ENCODE results near the gene C19orf47. TPM values are rescaled to one million over a fixed set of nuclear protein-coding genes. Genes with fewer than 3 reads are reported as not detected.
A peak's percentile ranks its signal among the peaks of the same experiment; 100 is the strongest.

Gene C19orf47
- total RNA-seq, 1 experiment from 2014 or later: 14.9 TPM

DNA sequence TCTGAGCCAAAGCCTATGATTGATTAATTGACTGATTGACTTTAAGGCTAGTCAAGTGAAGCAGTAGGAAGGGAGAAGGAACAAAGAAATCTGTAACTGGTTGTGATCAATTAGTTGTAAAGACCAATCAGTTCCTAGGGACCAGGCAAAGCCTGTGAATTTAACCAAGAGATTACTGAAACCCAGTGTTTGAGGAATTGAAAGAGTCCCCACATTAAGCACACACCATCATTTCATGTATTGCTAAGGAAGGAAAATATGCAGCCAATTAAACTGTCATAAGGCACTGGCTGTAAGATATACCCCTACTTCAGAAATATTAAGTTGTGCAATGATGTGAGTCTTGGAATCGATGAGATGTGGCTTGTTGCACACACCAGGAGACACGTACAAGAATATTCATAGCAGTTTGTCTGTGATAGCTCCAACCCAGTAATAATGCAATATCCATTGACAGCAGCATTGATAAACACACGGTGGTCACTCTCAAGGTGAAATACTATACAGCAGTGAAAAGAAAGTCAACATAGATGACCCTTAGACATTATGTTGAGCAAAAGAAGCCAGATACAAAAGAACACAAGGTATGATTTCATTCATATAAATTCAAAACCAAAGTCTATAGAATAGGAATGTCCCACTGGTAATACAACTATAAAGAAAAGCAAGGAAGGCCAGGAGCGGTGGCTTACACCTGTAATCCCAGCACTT is 9.0 kb downstream of the C19orf47 start:
- BruUV-seq (replicated peaks): no TSS peak
- TF ChIP-seq, protein P1, sequence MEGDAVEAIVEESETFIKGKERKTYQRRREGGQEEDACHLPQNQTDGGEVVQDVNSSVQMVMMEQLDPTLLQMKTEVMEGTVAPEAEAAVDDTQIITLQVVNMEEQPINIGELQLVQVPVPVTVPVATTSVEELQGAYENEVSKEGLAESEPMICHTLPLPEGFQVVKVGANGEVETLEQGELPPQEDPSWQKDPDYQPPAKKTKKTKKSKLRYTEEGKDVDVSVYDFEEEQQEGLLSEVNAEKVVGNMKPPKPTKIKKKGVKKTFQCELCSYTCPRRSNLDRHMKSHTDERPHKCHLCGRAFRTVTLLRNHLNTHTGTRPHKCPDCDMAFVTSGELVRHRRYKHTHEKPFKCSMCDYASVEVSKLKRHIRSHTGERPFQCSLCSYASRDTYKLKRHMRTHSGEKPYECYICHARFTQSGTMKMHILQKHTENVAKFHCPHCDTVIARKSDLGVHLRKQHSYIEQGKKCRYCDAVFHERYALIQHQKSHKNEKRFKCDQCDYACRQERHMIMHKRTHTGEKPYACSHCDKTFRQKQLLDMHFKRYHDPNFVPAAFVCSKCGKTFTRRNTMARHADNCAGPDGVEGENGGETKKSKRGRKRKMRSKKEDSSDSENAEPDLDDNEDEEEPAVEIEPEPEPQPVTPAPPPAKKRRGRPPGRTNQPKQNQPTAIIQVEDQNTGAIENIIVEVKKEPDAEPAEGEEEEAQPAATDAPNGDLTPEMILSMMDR (IDR thresholded peaks at IDR 0.05; ENCODE audit: unreplicated experiment): no peak
- DNase-seq (ENCODE audit: unreplicated experiment): no peak
- Mint-ChIP-seq H3K27me3 (ENCODE audit: insufficient read depth, unreplicated experiment) (no peaks in the 10 kb centered on the region), H3K27ac (ENCODE audit: low read depth, unreplicated experiment) (peak overlapping the region; percentile 16), H3K4me3 (ENCODE audit: unreplicated experiment) (no peak overlapping the region), H3K9me3 (ENCODE audit: unreplicated experiment) (no peaks in the 10 kb centered on the region), H3K36me3 (ENCODE audit: insufficient read depth, unreplicated experiment) (peaks cover 47% of the 10 kb centered on the region), H3K4me1 (ENCODE audit: insufficient read depth, unreplicated experiment) (peaks cover 25% of the 10 kb centered on the region)
- ChIA-PET CTCF (interaction anchor here (0.6 to 0.7 kb wide), 2 partner anchors 198 to 211 kb away, joined by 3 to 5 read pairs; no protein-coding TSS in a partner anchor), POLR2A (interaction anchor here (0.5 to 1.5 kb wide), 3 partner anchors 9 to 87 kb away, joined by 3 to 4 read pairs (median 4); partner anchors contain the start of genes C19orf47, PLD3 and SERTAD1)
- intact Hi-C loops (cut with micrococcal nuclease): no loop called here

DNA sequence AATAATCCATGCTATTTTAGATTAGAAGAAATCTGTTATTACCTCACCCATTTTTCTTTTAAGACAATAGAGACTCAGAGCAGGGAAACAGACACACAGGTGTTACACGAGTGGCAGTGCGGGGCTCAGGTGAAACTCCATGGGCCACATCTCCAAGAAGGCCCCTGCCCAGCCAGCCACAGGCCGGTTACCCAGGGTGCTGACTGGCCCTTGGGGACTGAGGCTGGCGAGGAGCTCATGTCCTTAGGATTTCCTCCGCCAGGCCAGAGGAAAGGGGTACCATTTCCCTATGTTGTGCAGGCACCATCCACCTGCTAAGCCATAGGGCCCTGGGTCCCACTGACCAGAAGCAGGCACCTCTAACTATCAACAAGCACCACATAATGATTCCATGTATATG is 10.6 kb downstream of the C19orf47 start:
- H3K27me3 Mint-ChIP-seq (ENCODE audit: insufficient read depth, unreplicated experiment): no peaks in the 10 kb centered on the region
- intact Hi-C loops (cut with micrococcal nuclease): no loop called here
- peaks cover 58% of the 10 kb centered on the region for H3K36me3 Mint-ChIP-seq (ENCODE audit: insufficient read depth, unreplicated experiment)
- POLR2A ChIA-PET: interaction anchor here (0.6 to 1.5 kb wide), 3 partner anchors 10 to 128 kb away, joined by 3 read pairs; partner anchors contain the start of genes BLVRB, C19orf47 and PLD3
- H3K9me3 Mint-ChIP-seq (ENCODE audit: unreplicated experiment): no peaks in the 10 kb centered on the region
- no peak overlapping the region for H3K4me3 Mint-ChIP-seq (ENCODE audit: unreplicated experiment)
- peaks cover 12% of the 10 kb centered on the region for H3K4me1 Mint-ChIP-seq (ENCODE audit: insufficient read depth, unreplicated experiment)
- TF ChIP-seq, protein P1 (IDR thresholded peaks at IDR 0.05; ENCODE audit: unreplicated experiment): no peak
- no peak for DNase-seq (ENCODE audit: unreplicated experiment)
- no peak overlapping the region for H3K27ac Mint-ChIP-seq (ENCODE audit: low read depth, unreplicated experiment)
- no TSS peak for BruUV-seq (replicated peaks)
- CTCF ChIA-PET: no interaction called here

DNA sequence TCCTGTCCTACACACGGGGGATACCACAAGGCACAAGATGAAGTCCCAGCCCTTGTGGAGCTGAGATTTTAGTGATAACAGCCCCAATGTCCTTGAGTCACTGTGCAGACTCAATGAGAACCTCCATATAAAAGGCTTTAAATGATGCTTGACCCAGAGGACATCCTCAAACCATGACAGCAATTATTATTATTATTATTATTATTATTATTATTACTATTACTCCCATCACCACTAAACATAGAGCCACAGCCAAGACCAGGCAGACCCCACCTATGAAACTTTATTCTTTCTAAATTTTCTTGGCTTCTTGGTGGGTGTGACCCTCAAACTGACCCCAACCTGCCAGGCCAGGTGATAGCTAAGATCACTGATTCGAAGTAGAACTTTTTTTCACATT is 11.1 kb downstream of the C19orf47 start:
- no TSS peak for BruUV-seq (replicated peaks)
- intact Hi-C loops (cut with micrococcal nuclease): no loop called here
- CTCF ChIA-PET: no interaction called here

DNA sequence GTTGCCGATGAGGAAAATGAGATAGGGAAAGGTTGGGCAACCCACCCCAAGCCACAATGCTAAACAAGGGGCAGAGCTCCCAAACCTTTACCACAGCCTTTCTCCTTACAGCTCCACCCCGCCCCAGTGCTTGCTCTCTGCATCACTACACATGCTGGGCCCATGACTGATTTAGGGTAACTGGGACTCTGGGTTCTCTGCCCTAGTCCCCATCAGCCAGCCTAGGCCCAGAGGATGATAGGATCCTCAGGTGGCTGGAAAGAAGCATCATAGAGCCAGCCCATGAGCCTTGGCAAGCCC is 11.6 kb downstream of the C19orf47 start:
- TF ChIP-seq, protein P1 (IDR thresholded peaks at IDR 0.05; ENCODE audit: unreplicated experiment): no peak
- no peak for DNase-seq (ENCODE audit: unreplicated experiment)
- no peaks in the 10 kb centered on the region for H3K27me3 Mint-ChIP-seq (ENCODE audit: insufficient read depth, unreplicated experiment)
- H3K4me3 Mint-ChIP-seq (ENCODE audit: unreplicated experiment): no peak overlapping the region
- POLR2A ChIA-PET: interaction anchor here (1.2 kb wide), 1 partner anchor 11 kb away, joined by 3 read pairs; no protein-coding TSS in a partner anchor
- intact Hi-C loops (cut with micrococcal nuclease): no loop called here
- H3K27ac Mint-ChIP-seq (ENCODE audit: low read depth, unreplicated experiment): no peak overlapping the region
- no TSS peak for BruUV-seq (replicated peaks)
- CTCF ChIA-PET: interaction anchor here (0.6 kb wide), 1 partner anchor 183 kb away, joined by 3 read pairs; no protein-coding TSS in a partner anchor
- peaks cover 2% of the 10 kb centered on the region for H3K4me1 Mint-ChIP-seq (ENCODE audit: insufficient read depth, unreplicated experiment)
- H3K9me3 Mint-ChIP-seq (ENCODE audit: unreplicated experiment): no peaks in the 10 kb centered on the region
- H3K36me3 Mint-ChIP-seq (ENCODE audit: insufficient read depth, unreplicated experiment): peaks cover 69% of the 10 kb centered on the region

More for the DNA sequence above, 11.1 kb downstream of the C19orf47 start:
- peaks cover 7% of the 10 kb centered on the region for H3K4me1 Mint-ChIP-seq (ENCODE audit: insufficient read depth, unreplicated experiment)
- no peaks in the 10 kb centered on the region for H3K9me3 Mint-ChIP-seq (ENCODE audit: unreplicated experiment)
- POLR2A ChIA-PET: interaction anchor here (1.2 kb wide), 1 partner anchor 10 kb away, joined by 3 read pairs; no protein-coding TSS in a partner anchor
- TF ChIP-seq, protein P1 (IDR thresholded peaks at IDR 0.05; ENCODE audit: unreplicated experiment): no peak
- no peak overlapping the region for H3K27ac Mint-ChIP-seq (ENCODE audit: low read depth, unreplicated experiment)
- H3K36me3 Mint-ChIP-seq (ENCODE audit: insufficient read depth, unreplicated experiment): peaks cover 63% of the 10 kb centered on the region
- no peak for DNase-seq (ENCODE audit: unreplicated experiment)
- H3K27me3 Mint-ChIP-seq (ENCODE audit: insufficient read depth, unreplicated experiment): no peaks in the 10 kb centered on the region
- no peak overlapping the region for H3K4me3 Mint-ChIP-seq (ENCODE audit: unreplicated experiment)

Measured in MCF 10A (cell line).